IMR-90 (cell line): ENCODE data around the gene PRKCH. TPM values are rescaled to one million over a fixed set of nuclear protein-coding genes. Genes with fewer than 3 reads are reported as not detected.

ENCODE experiments used
- ATAC-seq: fragments of 200-7000 bp; cut with Tn5 transposase; 2 replicates; pipeline ENCODE4 v1.9.1; 2020; ENCODE audit warnings: low read depth, mild to moderate bottlenecking, moderate library complexity
- BruUV-seq: library from RNA; stranded (reverse); fragments of 400-500 nt; replicated peaks from 2 replicates; lab custom pipeline; 2021; lab: Mats Ljungman, UMichigan
- CTCF ChIA-PET: fragments of 300-600 bp; formaldehyde crosslinking; extraction: SDS; loops from one replicate; lab custom pipeline; 2021; ENCODE audit warnings: antibody characterized with exemption; lab: Yijun Ruan, JAX
- POLR2A ChIA-PET: fragments of 300-600 bp; sonication (Branson Sonifier 250); formaldehyde crosslinking; loops from one replicate; lab custom pipeline; 2022; ENCODE audit warnings: antibody characterized with exemption; ENCODE audit not compliant: unreplicated experiment; lab: Charles Lee
- DNase-seq: peaks from one replicate; pipeline ENCODE4 v3.0.0; 2013
- H2AFZ ChIP-seq: replicated peaks from 2 replicates; pipeline ENCODE3; 2013; ENCODE audit warnings: low read length, mild to moderate bottlenecking; ENCODE audit not compliant: poor library complexity
- H2AK5ac ChIP-seq: 2 replicates; pipeline ENCODE4 v1.6.1; 2013; ENCODE audit warnings: low read depth, low read length, inconsistent platforms
- H2AK9ac ChIP-seq: replicated peaks from 2 replicates; pipeline ENCODE3; 2013; ENCODE audit warnings: mild to moderate bottlenecking, low read depth, low read length, moderate library complexity; ENCODE audit not compliant: poor library complexity
- H2BK120ac ChIP-seq: 2 replicates; pipeline ENCODE4 v1.6.1; 2013; ENCODE audit warnings: low read depth, low read length, inconsistent platforms
- H2BK15ac ChIP-seq: 3 replicates; pipeline ENCODE4 v1.6.1; 2013; ENCODE audit warnings: low read depth, low read length, inconsistent platforms
- H2BK20ac ChIP-seq: 2 replicates; pipeline ENCODE4 v1.6.1; 2013; ENCODE audit warnings: low read depth, mild to moderate bottlenecking, inconsistent platforms, low read length, moderate library complexity
- H2BK5ac ChIP-seq: 2 replicates; pipeline ENCODE4 v1.6.1; 2013; ENCODE audit warnings: mild to moderate bottlenecking, low read depth, low read length, inconsistent platforms; ENCODE audit not compliant: poor library complexity, severe bottlenecking
- H3K14ac ChIP-seq: replicated peaks from 2 replicates; pipeline ENCODE4 v1.6.1; 2013; ENCODE audit warnings: low read depth, low read length, inconsistent platforms
- H3K18ac ChIP-seq: 2 replicates; pipeline ENCODE4 v1.6.1; 2013; ENCODE audit warnings: low read depth, low read length, control low read depth
- H3K23ac ChIP-seq: 2 replicates; pipeline ENCODE4 v1.6.1; 2013; ENCODE audit warnings: low read depth, low read length, inconsistent platforms
- H3K27ac ChIP-seq: 2 replicates; pipeline ENCODE4 v1.5.1; 2013; ENCODE audit warnings: mild to moderate bottlenecking, control low read depth, low read length; ENCODE audit not compliant: insufficient read depth
- H3K27me3 ChIP-seq: 2 replicates; pipeline ENCODE4 v1.6.1; 2013; ENCODE audit warnings: low read length; ENCODE audit not compliant: control insufficient read depth, insufficient read depth
- H3K36me3 ChIP-seq: 2 replicates; pipeline ENCODE4 v1.6.1; 2013; ENCODE audit warnings: low read length, mixed read lengths; ENCODE audit not compliant: control insufficient read depth, insufficient read depth
- H3K4ac ChIP-seq: 2 replicates; pipeline ENCODE4 v1.6.1; 2013; ENCODE audit warnings: low read depth, low read length, inconsistent platforms
- H3K4me1 ChIP-seq: 2 replicates; pipeline ENCODE4 v1.6.1; 2013; ENCODE audit warnings: low read length, mixed read lengths; ENCODE audit not compliant: control insufficient read depth, insufficient read depth
- H3K4me2 ChIP-seq: 2 replicates; pipeline ENCODE4 v1.6.1; 2013; ENCODE audit warnings: low read depth, mild to moderate bottlenecking, control low read depth, low read length, moderate library complexity
- H3K4me3 ChIP-seq: 2 replicates; pipeline ENCODE4 v1.5.1; 2013; ENCODE audit warnings: low read depth, mild to moderate bottlenecking, control low read depth, low read length, moderate library complexity; ENCODE audit not compliant: insufficient read depth
- H3K56ac ChIP-seq: 2 replicates; pipeline ENCODE4 v1.6.1; 2013; ENCODE audit warnings: low read length, inconsistent platforms; ENCODE audit not compliant: insufficient read depth; ENCODE audit errors: extremely low read depth
- H3K79me1 ChIP-seq, 2 experiments: 2 replicates each; pipeline ENCODE4 v1.6.1; 2013; ENCODE audit warnings: low read length in 2 of 2, inconsistent platforms in 1 of 2, low read depth in 1 of 2
- H3K9ac ChIP-seq: 2 replicates; pipeline ENCODE4 v1.6.1; 2013; ENCODE audit warnings: low read depth, low read length, control low read depth
- H3K9me1 ChIP-seq: 2 replicates; pipeline ENCODE4 v1.6.1; 2013; ENCODE audit warnings: low read length, inconsistent platforms; ENCODE audit not compliant: insufficient read depth
- H3K9me3 ChIP-seq: 2 replicates; pipeline ENCODE4 v1.6.1; 2013; ENCODE audit warnings: low read length; ENCODE audit not compliant: control insufficient read depth, insufficient read depth
- H4K20me1 ChIP-seq: 2 replicates; pipeline ENCODE4 v1.6.1; 2013; ENCODE audit warnings: low read length, inconsistent platforms; ENCODE audit not compliant: insufficient read depth
- H4K5ac ChIP-seq: 2 replicates; pipeline ENCODE4 v1.6.1; 2013; ENCODE audit warnings: mild to moderate bottlenecking, low read depth, low read length, control low read depth
- H4K8ac ChIP-seq, 2 experiments: 2 replicates each; pipeline ENCODE4 v1.6.1; 2013; ENCODE audit warnings: low read depth in 2 of 2, low read length in 2 of 2, control low read depth in 1 of 2, inconsistent platforms in 1 of 2
- H4K91ac ChIP-seq: 2 replicates; pipeline ENCODE4 v1.6.1; 2013; ENCODE audit warnings: low read depth, low read length, inconsistent platforms; ENCODE audit not compliant: insufficient read depth
- BHLHE40 ChIP-seq: fragments of 150-350 bp; IDR thresholded peaks from 2 replicates; pipeline ENCODE4 v1.6.1; 2016; ENCODE audit warnings: mild to moderate bottlenecking, low read depth, low read length
- CHD1 ChIP-seq: IDR thresholded peaks from 2 replicates; pipeline ENCODE4 v1.6.1; 2012; ENCODE audit warnings: low read depth, low read length, improper control_type of control experiment
- FOS ChIP-seq: fragments of 150-350 bp; IDR thresholded peaks from 2 replicates; pipeline ENCODE4 v1.6.1; 2016; ENCODE audit warnings: low read depth, low read length
- MAFK ChIP-seq: IDR thresholded peaks from 2 replicates; pipeline ENCODE4 v1.6.1; 2012; ENCODE audit warnings: low read depth, low read length, improper control_type of control experiment
- NFE2L2 ChIP-seq: fragments of 150-350 bp; IDR thresholded peaks from 2 replicates; pipeline ENCODE4 v1.6.1; 2016; ENCODE audit warnings: low read depth, mild to moderate bottlenecking, low read length
- RAD21 ChIP-seq: IDR thresholded peaks from 2 replicates; pipeline ENCODE4 v1.6.1; 2012; ENCODE audit warnings: low read length, improper control_type of control experiment
- RCOR1 ChIP-seq: IDR thresholded peaks from 2 replicates; pipeline ENCODE4 v1.6.1; 2012; ENCODE audit warnings: mild to moderate bottlenecking, low read length, improper control_type of control experiment; ENCODE audit not compliant: insufficient replicate concordance
- RFX5 ChIP-seq: IDR thresholded peaks from 2 replicates; pipeline ENCODE4 v1.8.0; 2012; ENCODE audit warnings: low read depth, mild to moderate bottlenecking, low read length, moderate library complexity
- whole genome bisulfite sequencing, 2 experiments: methylation state at CpG; one replicate each; pipeline versions ENCODE4 v1.1.5 to v1.1.7; 2013; ENCODE audit warnings: missing lambda C conversion rate in 2 of 2; ENCODE audit not compliant: insufficient read length in 1 of 2; ENCODE audit errors: extremely low coverage in 2 of 2; 5-methylcytosine and 5-hydroxymethylcytosine counted together
- dilution Hi-C: fragments of 300-500 bp; cut with HindIII; formaldehyde crosslinking; loops from one replicate; pipeline ENCODE4 v1.14.3; 2018; ENCODE audit warnings: low sequenced_read_pairs; ENCODE audit not compliant: unreplicated experiment
- in situ Hi-C: fragments of 300-500 bp; cut with MboI; formaldehyde crosslinking; loops from 3 replicates; pipeline ENCODE4 v1.14.3; 2019; ENCODE audit warnings: low sequenced_read_pairs, inconsistent platforms, mixed read lengths
- intact Hi-C: fragments of 100-400 bp; cut with micrococcal nuclease; formaldehyde crosslinking; loops from 2 replicates; pipeline ENCODE4 v1.10.0; 2022
- polyA plus RNA-seq, 3 experiments: library from polyadenylated mRNA; depleted of rRNA; stranded (reverse); fragments of >200 nt; gene quantifications; 2 replicates each; pipeline ENCODE4 v1.2.3, GENCODE V29; 2012; ENCODE audit warnings: low replicate concordance in 1 of 3
- total RNA-seq: library from RNA; depleted of rRNA; stranded (reverse); fragments of >200 nt; gene quantifications from 2 replicates; pipeline ENCODE4 v1.2.3, GENCODE V29; 2012
- TF ChIP-seq, protein P1 (sequence below): conservative IDR thresholded peaks from 2 replicates; pipeline ENCODE4 v1.5.1; 2012; ENCODE audit warnings: mild to moderate bottlenecking, low read depth, low read length, improper control_type of control experiment

PRKCH gene
- total and polyA plus RNA-seq, 2 of the 4 experiments (the other 2 are of a cell fraction): 1.6 to 2.3 TPM

DNA sequence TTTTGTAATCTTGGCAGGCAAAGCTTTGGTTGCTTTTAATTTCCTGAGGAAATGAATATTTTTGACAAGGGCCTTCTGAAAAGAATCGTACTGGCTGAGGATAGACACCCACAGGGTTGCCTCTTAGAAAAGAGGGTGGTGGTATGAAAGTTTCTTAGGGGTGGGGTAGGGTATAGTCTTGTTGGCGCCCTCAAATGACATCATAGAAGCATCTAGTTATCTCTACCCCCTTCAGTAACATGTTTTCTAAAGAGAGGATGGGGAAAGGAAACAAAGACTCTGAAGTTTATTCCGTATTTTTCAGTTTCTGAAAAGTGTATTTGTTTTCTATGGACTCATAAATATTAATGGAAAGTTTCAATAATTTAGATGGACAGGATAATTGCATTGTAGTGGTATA lies 13.7 kb downstream of the PRKCH start:
- no peaks in the 10 kb centered on the region for H4K20me1 ChIP-seq
- WGBS, 2 experiments: no CpG with 5 or more reads among the region's 3 CpGs
- no peaks in the 10 kb centered on the region for H3K9me3 ChIP-seq
- no peak overlapping the region for H3K4ac ChIP-seq
- no TSS peak for BruUV-seq
- no peak overlapping the region for H3K4me3 ChIP-seq
- CTCF ChIA-PET: no interaction called here
- H2BK5ac ChIP-seq: no peak overlapping the region
- no peak overlapping the region for H3K4me2 ChIP-seq
- H2AK5ac ChIP-seq: no peak overlapping the region
- POLR2A ChIA-PET: no interaction called here
- H3K27ac ChIP-seq: no peak overlapping the region
- H3K4me1 ChIP-seq: no peaks in the 10 kb centered on the region
- no peak overlapping the region for H2BK15ac ChIP-seq
- H3K56ac ChIP-seq: no peak overlapping the region
- intact Hi-C loops (no loop called here), in situ Hi-C loops (no loop called here), dilution Hi-C loops (no loop called here)
- H3K27me3 ChIP-seq: peaks cover 24% of the 10 kb centered on the region
- H2BK20ac ChIP-seq: no peak overlapping the region
- H4K91ac ChIP-seq: no peak overlapping the region
- H3K36me3 ChIP-seq: no peaks in the 10 kb centered on the region
- no peak for ATAC-seq
- DNase-seq: no peak
- TF ChIP-seq RFX5 (no peak), RCOR1 (no peak), MAFK (no peak), FOS (no peak), CHD1 (no peak), NFE2L2 (no peak), BHLHE40 (no peak), RAD21 (no peak)
- TF ChIP-seq, protein P1, sequence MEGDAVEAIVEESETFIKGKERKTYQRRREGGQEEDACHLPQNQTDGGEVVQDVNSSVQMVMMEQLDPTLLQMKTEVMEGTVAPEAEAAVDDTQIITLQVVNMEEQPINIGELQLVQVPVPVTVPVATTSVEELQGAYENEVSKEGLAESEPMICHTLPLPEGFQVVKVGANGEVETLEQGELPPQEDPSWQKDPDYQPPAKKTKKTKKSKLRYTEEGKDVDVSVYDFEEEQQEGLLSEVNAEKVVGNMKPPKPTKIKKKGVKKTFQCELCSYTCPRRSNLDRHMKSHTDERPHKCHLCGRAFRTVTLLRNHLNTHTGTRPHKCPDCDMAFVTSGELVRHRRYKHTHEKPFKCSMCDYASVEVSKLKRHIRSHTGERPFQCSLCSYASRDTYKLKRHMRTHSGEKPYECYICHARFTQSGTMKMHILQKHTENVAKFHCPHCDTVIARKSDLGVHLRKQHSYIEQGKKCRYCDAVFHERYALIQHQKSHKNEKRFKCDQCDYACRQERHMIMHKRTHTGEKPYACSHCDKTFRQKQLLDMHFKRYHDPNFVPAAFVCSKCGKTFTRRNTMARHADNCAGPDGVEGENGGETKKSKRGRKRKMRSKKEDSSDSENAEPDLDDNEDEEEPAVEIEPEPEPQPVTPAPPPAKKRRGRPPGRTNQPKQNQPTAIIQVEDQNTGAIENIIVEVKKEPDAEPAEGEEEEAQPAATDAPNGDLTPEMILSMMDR: no peak
- H3K9ac ChIP-seq: no peak overlapping the region
- no peak overlapping the region for H2AFZ ChIP-seq
- no peak overlapping the region for H2BK120ac ChIP-seq
- H3K18ac ChIP-seq: no peak overlapping the region
- no peaks in the 10 kb centered on the region for H3K79me1 ChIP-seq
- H3K14ac ChIP-seq: no peak overlapping the region
- H4K5ac ChIP-seq: no peak overlapping the region
- H4K8ac ChIP-seq: no peak overlapping the region
- no peak overlapping the region for H3K23ac ChIP-seq
- H2AK9ac ChIP-seq: no peak overlapping the region
- no peaks in the 10 kb centered on the region for H3K9me1 ChIP-seq
